Stimulated activated CD4-positive, alpha-beta T cell treated with anti-CD3 and anti-CD28 coated beads, Interleukin-4, amount 100 ng/mL, for 1 hour (primary cell): ENCODE measurements around the gene TCOF1.

Source experiments
- DNase-seq: peaks from one replicate; pipeline ENCODE4 v3.0.0-alpha.2; 2020

Gene TCOF1

GRCh38 chr5:150357326-150358260 is at the start of gene TCOF1:
TCOF1 (plus strand) TSS chr5:150357697; CDS start chr5:150357747, 50 bp downstream.
- DNase-seq: peak; percentile 98

DNA sequence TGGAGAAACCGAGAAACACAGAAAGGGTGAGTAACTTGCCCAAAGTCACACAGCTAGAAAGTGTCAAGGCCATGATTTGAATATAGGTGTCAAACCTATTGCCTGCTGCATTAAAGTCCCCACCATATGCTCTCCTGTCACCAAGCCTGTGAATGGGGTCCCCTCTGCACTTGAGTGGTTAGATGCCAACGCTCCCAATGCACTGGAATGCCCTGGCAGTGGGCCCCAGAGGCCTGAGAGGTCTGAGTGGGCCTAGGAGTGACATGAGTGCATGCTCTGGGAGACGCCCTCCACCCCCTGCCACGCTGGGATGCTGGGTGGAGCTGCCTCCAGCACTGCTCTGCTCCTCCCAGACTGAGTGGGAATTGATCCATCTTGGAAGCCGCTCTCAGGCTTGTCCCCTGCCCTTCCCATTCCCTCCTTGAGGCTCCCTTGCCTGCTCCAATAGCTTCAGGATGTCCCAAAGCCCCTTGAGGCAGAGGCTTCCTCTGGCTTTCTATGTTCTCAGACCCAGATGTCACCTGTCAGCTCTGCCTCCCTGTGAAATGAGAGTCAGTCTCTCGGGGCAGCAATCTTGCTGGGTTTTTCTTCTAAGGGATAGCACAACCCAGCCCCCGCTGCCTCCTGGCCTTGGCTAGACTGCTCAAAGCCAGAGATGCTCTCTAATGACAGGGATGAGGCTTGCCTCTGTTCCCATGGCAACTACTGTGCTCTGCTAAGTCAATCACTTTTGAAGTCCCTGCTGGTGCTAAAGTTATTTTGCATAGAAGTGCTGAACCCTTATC is 48.2 kb upstream of the TCOF1 start:
- DNase-seq: no peak

DNA sequence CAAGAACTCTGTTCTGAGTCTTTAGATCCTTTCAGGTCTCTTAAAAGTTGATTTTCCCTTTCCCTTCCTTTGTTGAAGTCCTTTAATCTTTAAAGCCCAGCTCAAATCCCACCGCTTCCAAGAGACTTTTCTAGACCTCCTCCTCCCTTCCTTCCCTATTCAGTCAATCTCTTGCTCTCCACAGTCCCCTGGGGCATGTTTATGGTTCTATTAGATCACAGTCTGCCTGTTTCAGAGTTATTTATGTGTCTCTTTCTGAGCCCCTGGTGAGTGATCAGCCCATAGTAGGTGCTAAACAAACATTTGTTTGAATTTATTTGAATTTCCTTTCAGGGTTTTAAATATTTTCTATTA is 47.6 kb upstream of the TCOF1 start:
- no peak for DNase-seq

DNA sequence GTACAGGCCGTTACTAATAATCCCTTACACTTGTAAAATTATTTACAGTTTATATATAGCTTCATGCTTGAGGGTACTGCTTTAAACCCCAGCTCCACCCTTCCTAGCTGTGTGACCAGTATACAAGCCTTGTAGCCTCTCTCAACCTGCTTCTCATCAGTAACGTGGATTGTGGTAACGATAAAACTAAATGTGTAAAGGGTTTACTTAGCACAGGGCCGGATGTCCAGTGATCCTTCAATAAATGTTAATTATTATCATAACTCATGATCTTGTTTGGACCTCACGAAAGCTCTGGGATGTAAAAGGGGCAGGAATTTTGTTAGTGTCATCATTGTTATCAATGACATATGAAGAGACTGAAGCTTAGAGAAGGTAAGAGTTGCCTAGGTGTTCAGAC is 47.3 kb upstream of the TCOF1 start:
- DNase-seq: no peak

GRCh38 chr5:150311015-150311692 is 46.3 kb upstream of the TCOF1 start:
- DNase-seq: no peak

- no peak for DNase-seq
Observed at GRCh38 chr5:150312518-150312917, 45.0 kb upstream of the TCOF1 start.

GRCh38 chr5:150313501-150313900 is 44.0 kb upstream of the TCOF1 start:
- no peak for DNase-seq

DNA sequence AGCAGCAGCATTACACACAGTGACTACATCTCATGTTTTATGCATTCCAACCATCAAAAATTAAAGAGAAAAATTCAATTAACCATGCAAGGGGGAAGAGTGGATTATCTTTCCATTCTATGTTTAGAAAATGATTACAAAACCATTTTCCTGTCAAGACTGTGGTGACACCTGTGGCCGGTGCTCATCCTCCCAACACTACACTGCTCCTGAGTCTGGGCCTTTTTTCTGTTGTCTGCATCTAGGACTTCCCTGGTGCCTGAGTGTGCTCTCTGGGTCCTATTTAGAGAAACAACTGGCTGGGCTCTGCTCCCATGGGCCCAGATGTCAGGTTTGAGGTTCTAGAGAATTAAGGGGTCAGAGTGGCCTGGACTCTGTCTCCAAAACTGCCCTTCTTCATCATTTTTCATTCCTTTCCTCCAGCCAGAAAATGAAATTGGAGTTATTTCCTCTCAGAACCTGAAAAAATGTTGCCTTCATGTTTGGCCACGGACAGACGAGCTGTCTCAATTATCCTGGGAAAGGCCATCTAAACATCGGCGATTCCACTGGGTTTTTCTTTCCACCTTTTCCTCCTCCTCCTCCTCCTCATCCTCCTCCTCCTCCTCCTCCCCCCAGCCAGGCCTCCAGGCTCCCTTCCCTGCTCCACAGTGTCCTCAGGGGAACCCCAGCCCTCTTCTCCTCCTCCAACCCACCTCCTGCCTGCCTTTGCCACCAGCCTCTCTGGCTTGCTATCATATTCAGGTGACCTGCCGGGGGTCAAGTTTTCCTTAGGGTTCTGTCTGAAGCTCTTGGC is 43.4 kb upstream of the TCOF1 start:
- no peak for DNase-seq

DNA sequence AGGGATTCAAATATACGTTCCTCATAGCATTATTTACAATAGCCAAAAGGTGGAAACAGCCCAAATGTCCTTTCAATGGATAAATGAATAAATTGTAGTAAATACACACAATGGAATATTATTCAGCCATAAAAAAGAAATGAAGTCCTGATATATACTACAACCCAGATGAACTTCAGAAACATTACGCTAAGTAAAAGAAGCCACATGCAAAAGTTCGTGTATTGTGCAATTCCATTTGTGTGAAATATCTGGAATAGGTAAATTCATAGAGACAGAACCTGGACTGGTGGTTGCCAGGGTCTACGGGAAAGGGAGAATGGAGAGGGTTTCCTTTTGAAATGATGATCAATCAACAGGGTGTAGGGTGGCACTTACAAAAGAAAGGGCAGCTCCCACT is 42.3 kb upstream of the TCOF1 start:
- DNase-seq: no peak

DNA sequence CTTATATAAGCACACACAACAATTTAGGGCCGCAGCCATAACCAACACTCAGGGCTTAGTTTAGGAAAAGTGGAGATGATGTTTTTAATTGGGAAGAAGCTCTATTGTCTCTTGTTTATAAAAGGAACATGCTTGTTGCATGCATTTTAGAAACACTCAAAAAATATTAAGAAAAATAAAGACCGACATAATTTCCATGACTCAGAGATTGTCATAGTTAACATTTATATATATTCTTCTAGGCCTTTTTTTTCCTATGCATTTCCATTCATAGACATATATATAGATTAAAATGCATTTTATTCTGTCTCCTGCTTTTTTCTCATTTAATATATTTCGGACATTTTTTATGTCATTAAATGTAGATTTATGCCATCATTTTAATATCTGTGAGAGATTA is 41.2 kb upstream of the TCOF1 start:
- DNase-seq: no peak

DNA sequence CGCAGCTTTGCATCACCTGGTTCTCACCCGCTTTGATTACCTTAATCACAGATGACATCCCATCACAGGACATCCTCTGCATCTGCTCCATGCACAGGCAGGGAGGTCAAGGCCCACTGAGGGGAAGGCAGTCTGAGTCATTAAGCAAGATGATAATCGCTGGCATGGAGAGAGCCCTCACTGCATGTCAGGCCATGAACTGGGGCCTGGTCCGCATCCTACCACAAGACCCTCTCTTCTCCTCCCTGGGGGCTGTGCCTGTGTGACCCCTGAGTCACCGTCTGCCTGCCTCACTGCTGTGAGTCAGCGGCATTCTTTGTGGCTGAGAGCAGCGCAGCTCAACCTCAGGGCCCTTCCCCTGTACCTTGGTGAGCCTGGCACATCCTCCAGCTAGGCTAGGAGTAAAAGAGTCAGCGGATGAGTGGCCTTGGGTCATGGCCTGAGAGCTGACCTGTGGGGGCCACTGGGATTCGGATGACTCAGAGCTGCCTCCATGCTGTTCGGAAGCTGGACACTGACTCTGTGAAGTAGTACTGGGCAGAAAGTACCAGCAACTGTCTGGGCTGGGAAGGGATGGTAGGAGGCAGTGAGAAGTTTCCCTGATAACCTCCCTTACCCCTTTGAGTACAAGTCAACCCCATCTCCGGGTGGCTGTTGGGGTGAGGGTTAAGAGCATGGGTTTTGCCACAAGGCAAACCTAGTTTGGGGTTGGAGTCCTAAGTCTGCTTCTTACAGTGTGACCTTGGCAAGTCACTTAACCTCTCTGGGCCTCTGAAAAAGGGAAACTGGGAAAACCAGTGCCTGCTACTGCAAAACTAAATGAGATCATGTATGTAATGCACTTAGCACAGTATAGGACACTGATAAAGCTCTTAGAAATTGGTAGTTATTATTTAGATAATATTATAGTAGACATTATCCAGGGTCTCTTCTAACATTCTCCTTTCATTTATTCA is 40.2 kb upstream of the TCOF1 start:
- no peak for DNase-seq

DNA sequence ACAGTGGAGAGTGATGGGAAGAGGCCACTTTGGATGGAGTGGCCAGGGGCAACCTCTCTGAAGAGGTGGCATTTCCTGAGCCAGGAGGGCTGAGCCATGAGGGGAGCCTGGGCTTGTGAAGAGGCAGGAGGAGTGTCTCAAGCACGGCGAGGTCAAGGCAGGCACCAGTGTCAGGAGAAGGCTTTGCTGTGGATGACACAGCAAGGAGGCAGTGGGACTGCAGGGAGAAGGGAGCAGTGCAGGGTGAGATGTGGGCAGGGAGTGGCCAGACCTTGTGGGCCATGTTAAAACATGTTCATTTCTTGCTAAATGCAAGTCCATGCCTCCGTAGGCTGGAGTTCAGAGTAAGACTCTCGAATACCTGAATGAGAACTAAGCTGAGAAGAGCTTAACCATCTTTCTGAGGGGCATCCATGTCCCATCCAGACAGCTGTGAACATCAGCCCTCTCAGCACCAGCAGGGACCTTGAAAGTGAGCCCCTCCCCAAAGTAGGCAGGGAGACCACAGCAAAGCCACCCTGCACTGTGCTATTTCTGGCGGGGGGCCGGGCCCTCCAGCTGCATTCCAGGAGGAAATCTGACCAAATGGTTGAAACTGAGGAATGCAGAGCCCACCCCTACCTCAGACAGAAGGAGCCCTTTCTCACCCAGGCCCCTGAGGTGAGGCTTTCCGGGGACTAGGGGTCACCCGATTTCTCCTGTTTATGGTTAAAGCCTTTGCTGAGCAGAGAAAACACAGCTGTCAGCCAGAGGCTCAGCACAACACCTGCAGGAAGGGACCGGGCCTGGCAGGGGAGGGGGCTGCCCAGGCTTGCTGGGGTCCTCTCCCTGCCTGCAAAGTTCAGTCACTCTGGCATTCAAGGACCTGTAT is 38.6 kb upstream of the TCOF1 start:
- no peak for DNase-seq

DNA sequence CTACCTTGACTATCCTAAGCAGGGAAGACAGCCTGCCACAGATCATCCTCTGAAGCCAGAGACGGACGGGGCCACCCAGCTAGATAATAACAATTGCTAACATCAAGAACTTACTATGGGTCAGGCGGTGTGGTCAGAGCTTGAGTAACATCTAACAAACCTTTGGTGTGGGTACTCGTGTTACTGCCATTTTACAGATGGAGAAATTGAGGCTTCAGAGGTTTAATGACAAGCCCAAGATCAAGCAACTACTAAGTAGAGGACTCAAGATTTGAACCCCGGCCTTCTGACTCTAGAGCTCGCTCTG is 38.1 kb upstream of the TCOF1 start:
- DNase-seq: no peak

- DNase-seq: no peak
Observed at GRCh38 chr5:150320044-150320613, 37.4 kb upstream of the TCOF1 start.

- DNase-seq: no peak
Observed at GRCh38 chr5:150321211-150321610, 36.3 kb upstream of the TCOF1 start.

DNA sequence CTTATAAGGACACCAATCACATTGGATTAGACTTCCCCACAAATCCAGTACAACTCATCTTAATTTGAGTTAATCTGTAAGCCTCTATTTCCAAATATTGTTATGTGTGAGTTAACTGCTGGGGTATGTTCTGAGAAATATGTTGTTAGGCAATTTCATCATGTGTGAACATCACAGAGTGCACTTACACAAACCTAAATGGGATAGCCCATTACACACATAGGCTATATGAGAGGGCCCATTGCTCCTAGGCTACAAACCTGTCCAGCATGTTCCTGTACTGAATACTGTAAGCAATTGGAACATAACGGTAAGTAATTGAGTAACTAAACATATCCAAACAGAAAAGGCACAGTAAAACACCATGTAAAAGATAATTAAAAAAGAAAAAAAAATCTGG is 35.7 kb upstream of the TCOF1 start:
- DNase-seq: no peak

DNA sequence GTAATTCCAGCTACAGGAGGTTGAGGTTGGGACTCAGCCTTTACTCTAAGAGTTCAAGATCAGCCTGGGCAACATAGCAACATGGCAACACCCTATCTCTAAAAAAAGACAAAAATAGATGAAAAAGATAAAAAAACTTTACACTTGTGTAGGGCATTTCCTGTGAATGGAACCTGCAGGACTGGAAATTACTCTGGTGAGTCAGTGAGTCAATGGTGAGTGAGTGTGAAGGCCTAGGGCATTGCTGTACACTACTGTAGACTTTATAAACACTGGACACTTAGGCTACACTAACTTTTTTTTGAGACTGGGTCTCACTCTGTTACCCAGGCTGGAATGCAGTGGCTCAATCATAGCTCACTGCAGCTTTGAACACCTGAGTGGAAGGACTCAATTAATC is 35.3 kb upstream of the TCOF1 start:
- no peak for DNase-seq

GRCh38 chr5:150323092-150323491 is 34.4 kb upstream of the TCOF1 start:
- no peak for DNase-seq

GRCh38 chr5:150323819-150324218 is 33.7 kb upstream of the TCOF1 start:
- no peak for DNase-seq

- DNase-seq: no peak
Observed at GRCh38 chr5:150325426-150325825, 32.1 kb upstream of the TCOF1 start.
